ENCODE results near the gene PRR30. TPM values are rescaled to one million over a fixed set of nuclear protein-coding genes. Genes with fewer than 3 reads are reported as not detected.

Gene PRR30
- total RNA-seq, 1 experiment from 2014 or later = not detected

- POLR2A ChIA-PET = interaction anchor here (0.6 kb wide), 1 partner anchor 18 kb away, joined by 3 read pairs; no protein-coding TSS in a partner anchor
- H3K27ac Mint-ChIP-seq (ENCODE audit: low read depth, unreplicated experiment) = no peak overlapping the region
- H3K4me3 Mint-ChIP-seq (ENCODE audit: unreplicated experiment) = no peak overlapping the region
- H3K9me3 Mint-ChIP-seq (ENCODE audit: unreplicated experiment) = no peaks in the 10 kb centered on the region
- TF ChIP-seq CTCF (IDR thresholded peaks at IDR 0.05; ENCODE audit: unreplicated experiment) = no peak
- CTCF ChIA-PET = interaction anchor here (0.6 to 1.0 kb wide), 4 partner anchors 31 to 254 kb away, joined by 3 to 4 read pairs (median 3); no protein-coding TSS in a partner anchor
- no TSS peak for BruUV-seq (replicated peaks)
- intact Hi-C loops (cut with micrococcal nuclease) = no loop called here
- H3K4me1 Mint-ChIP-seq (ENCODE audit: insufficient read depth, unreplicated experiment) = peaks cover 7% of the 10 kb centered on the region
- no peak for DNase-seq (ENCODE audit: unreplicated experiment)
- no peaks in the 10 kb centered on the region for H3K27me3 Mint-ChIP-seq (ENCODE audit: insufficient read depth, unreplicated experiment)
- no peaks in the 10 kb centered on the region for H3K36me3 Mint-ChIP-seq (ENCODE audit: insufficient read depth, unreplicated experiment)
Observed at GRCh38 chr2:27175330-27175729, 36.1 kb upstream of the PRR30 start.

GRCh38 chr2:27174638-27175037 lies 35.4 kb upstream of the PRR30 start:
- Mint-ChIP-seq H3K36me3 (ENCODE audit: insufficient read depth, unreplicated experiment) (no peaks in the 10 kb centered on the region), H3K4me3 (ENCODE audit: unreplicated experiment) (no peak overlapping the region), H3K9me3 (ENCODE audit: unreplicated experiment) (no peaks in the 10 kb centered on the region), H3K27me3 (ENCODE audit: insufficient read depth, unreplicated experiment) (no peaks in the 10 kb centered on the region), H3K27ac (ENCODE audit: low read depth, unreplicated experiment) (no peak overlapping the region), H3K4me1 (ENCODE audit: insufficient read depth, unreplicated experiment) (peaks cover 7% of the 10 kb centered on the region)
- POLR2A ChIA-PET = interaction anchor here (0.6 to 1.0 kb wide), 2 partner anchors 10 to 18 kb away, joined by 3 read pairs; no protein-coding TSS in a partner anchor
- BruUV-seq (replicated peaks) = no TSS peak
- no peak for DNase-seq (ENCODE audit: unreplicated experiment)
- no peak for TF ChIP-seq CTCF (IDR thresholded peaks at IDR 0.05; ENCODE audit: unreplicated experiment)
- CTCF ChIA-PET = no interaction called here
- intact Hi-C loops (cut with micrococcal nuclease) = no loop called here

DNA sequence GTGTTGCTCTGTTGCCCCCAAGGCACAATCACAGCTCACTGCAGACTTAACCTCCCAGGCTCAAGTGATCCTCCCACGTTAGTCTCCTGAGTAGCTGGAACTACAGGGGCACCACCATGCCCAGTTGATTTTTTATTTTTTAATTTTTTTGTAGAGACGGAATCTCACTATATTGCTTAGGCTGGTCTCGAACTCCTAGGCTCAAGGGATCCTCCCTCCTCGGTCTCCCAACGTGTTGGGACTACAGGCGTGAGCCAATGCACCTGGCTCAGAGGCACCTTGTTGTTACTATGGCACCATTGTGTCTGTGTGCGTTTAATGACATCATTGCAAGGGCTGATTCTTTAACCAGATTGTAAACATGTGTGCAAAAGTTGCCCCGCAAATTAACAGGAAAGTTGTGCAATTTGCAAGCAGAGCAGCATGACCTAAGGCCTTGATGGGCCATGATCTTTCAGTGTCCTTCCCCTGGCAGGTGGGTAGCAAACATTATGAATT lies 32.2 kb upstream of the PRR30 start:
- POLR2A ChIA-PET = interaction anchor here (0.6 to 0.7 kb wide), 3 partner anchors 52 to 515 kb away, joined by 3 to 4 read pairs (median 3); partner anchors contain the start of gene MPV17
- no peak for DNase-seq (ENCODE audit: unreplicated experiment)
- intact Hi-C loops (cut with micrococcal nuclease) = loop anchor here (2.0 kb wide), 1 partner anchor 19 kb away; no protein-coding TSS in a partner anchor
- Mint-ChIP-seq H3K27me3 (ENCODE audit: insufficient read depth, unreplicated experiment) (no peaks in the 10 kb centered on the region), H3K9me3 (ENCODE audit: unreplicated experiment) (no peaks in the 10 kb centered on the region), H3K36me3 (ENCODE audit: insufficient read depth, unreplicated experiment) (no peaks in the 10 kb centered on the region), H3K4me3 (ENCODE audit: unreplicated experiment) (no peak overlapping the region), H3K4me1 (ENCODE audit: insufficient read depth, unreplicated experiment) (peaks cover 7% of the 10 kb centered on the region), H3K27ac (ENCODE audit: low read depth, unreplicated experiment) (no peak overlapping the region)
- TF ChIP-seq CTCF (IDR thresholded peaks at IDR 0.05; ENCODE audit: unreplicated experiment) = no peak
- CTCF ChIA-PET = interaction anchor here (0.6 to 2.4 kb wide), 7 partner anchors 11 to 777 kb away, joined by 3 to 27 read pairs (median 5); no protein-coding TSS in a partner anchor
- no TSS peak for BruUV-seq (replicated peaks)

- DNase-seq (ENCODE audit: unreplicated experiment) = peak; percentile 26
- CTCF ChIA-PET = interaction anchor here (0.6 to 2.4 kb wide), 14 partner anchors 8 to 777 kb away, joined by 3 to 27 read pairs (median 4); partner anchors contain the start of gene TCF23
Observed at GRCh38 chr2:27170581-27171337, 31.5 kb upstream of the PRR30 start.

More at GRCh38 chr2:27170581-27171337, 31.5 kb upstream of the PRR30 start:
- Mint-ChIP-seq H3K36me3 (ENCODE audit: insufficient read depth, unreplicated experiment) (no peaks in the 10 kb centered on the region), H3K9me3 (ENCODE audit: unreplicated experiment) (no peaks in the 10 kb centered on the region), H3K4me3 (ENCODE audit: unreplicated experiment) (no peak overlapping the region), H3K27me3 (ENCODE audit: insufficient read depth, unreplicated experiment) (no peaks in the 10 kb centered on the region), H3K27ac (ENCODE audit: low read depth, unreplicated experiment) (no peak overlapping the region), H3K4me1 (ENCODE audit: insufficient read depth, unreplicated experiment) (peaks cover 7% of the 10 kb centered on the region)
- TF ChIP-seq CTCF (IDR thresholded peaks at IDR 0.05; ENCODE audit: unreplicated experiment) = no peak
- intact Hi-C loops (cut with micrococcal nuclease) = loop anchor here (2.0 kb wide), 1 partner anchor 20 kb away; no protein-coding TSS in a partner anchor
- BruUV-seq (replicated peaks) = no TSS peak
- POLR2A ChIA-PET = interaction anchor here (0.7 kb wide), 2 partner anchors 53 to 514 kb away, joined by 3 read pairs; no protein-coding TSS in a partner anchor
